ENCODE data around the gene EIF4G1. TPM values are rescaled to one million over a fixed set of nuclear protein-coding genes. Genes with fewer than 3 reads are reported as not detected.

EIF4G1 gene
- total RNA-seq, 1 experiment from 2014 or later: 496 TPM

- Histone ChIP-seq H3K4me3 (replicated peaks in 1 of 2; ENCODE audit: low read depth in 1 of 2, low read length in 2 of 2) (no peak overlapping the region), H3K27ac (ENCODE audit: low read depth, low read length) (no peak overlapping the region), H3K4me1 (ENCODE audit: control insufficient read depth in 1 of 2, insufficient read depth in 2 of 2, low read length in 2 of 2) (peaks cover 5 to 23% of the 10 kb centered on the region in 2 experiments; a peak in 3 of 4 replicates), H4K20me1 (ENCODE audit: insufficient read depth) (peaks cover 5% of the 10 kb centered on the region; the same call in 1 of the 2 replicates), H3K9me2 (ENCODE audit: insufficient read depth) (no peaks in the 10 kb centered on the region), H3K79me2 (ENCODE audit: insufficient read depth, low read length) (no peaks in the 10 kb centered on the region), H3K9ac (ENCODE audit: low read length) (no peak overlapping the region), H3K9me3 (ENCODE audit: control insufficient read depth in 1 of 2, insufficient read depth in 1 of 2, low read depth in 1 of 2, low read length in 2 of 2) (no peaks in the 10 kb centered on the region), H3K4me2 (ENCODE audit: low read length) (no peak overlapping the region), H3K27me3 (ENCODE audit: insufficient read depth, low read length) (no peaks in the 10 kb centered on the region), H3K36me3 (ENCODE audit: control insufficient read depth in 1 of 2, insufficient read depth in 2 of 2, low read length in 2 of 2) (peaks cover 11 to 20% of the 10 kb centered on the region in 2 experiments; a peak in 3 of 4 replicates), H2AFZ (ENCODE audit: low read depth, low read length, poor library complexity, severe bottlenecking) (no peak overlapping the region)
- BruUV-seq (replicated peaks): no TSS peak
- ATAC-seq (no peak), DNase-seq (ENCODE audit: low read depth, low spot score) (no peak)
- intact Hi-C loops (cut with micrococcal nuclease): loop anchor here (10.0 kb wide), 2 partner anchors 142 to 402 kb away; no protein-coding TSS in a partner anchor
- POLR2A ChIA-PET: interaction anchor here (0.6 to 1.6 kb wide), 5 partner anchors 10 to 171 kb away, joined by 3 to 13 read pairs (median 5); no protein-coding TSS in a partner anchor
- RAD21 ChIA-PET (ENCODE audit: low non-redundant PET in 1 of 2, low total read pairs in 2 of 2, uncharacterized antibody in 2 of 2, unreplicated experiment in 2 of 2): interaction anchor here (0.6 to 2.2 kb wide), 8 partner anchors 10 to 189 kb away, joined by 3 to 19 read pairs (median 7); partner anchors contain the start of gene EPHB3 (in 1 of the 2)
- TF ChIP-seq TCF7L2 (IDR thresholded peaks at IDR 0.05; ENCODE audit: borderline replicate concordance, extremely low read depth, insufficient read depth, insufficient read length) (no peak), EGR1 (IDR thresholded peaks at IDR 0.05; ENCODE audit: low read depth) (no peak), RAD21 (IDR thresholded peaks at IDR 0.05; ENCODE audit: low read depth) (no peak), CEBPB (IDR thresholded peaks at IDR 0.05; ENCODE audit: low read depth) (no peak), ATF3 (IDR thresholded peaks at IDR 0.05) (no peak), SP1 (IDR thresholded peaks at IDR 0.05; ENCODE audit: low read depth) (no peak), YY1 (IDR thresholded peaks at IDR 0.05; ENCODE audit: extremely low read depth, insufficient replicate concordance, low read depth, low read length) (no peak), FOSL1 (IDR thresholded peaks at IDR 0.05; ENCODE audit: low read depth) (no peak), JUND (IDR thresholded peaks at IDR 0.05) (no peak), ELF1 (IDR thresholded peaks at IDR 0.05; ENCODE audit: borderline replicate concordance, low read depth) (no peak), EZH2 (IDR thresholded peaks at IDR 0.05) (no peak), SRF (IDR thresholded peaks at IDR 0.05; ENCODE audit: low read depth) (no peak), CBX3 (IDR thresholded peaks at IDR 0.05; ENCODE audit: low read depth) (no peak), CTCF (IDR thresholded peaks at IDR 0.05 in 2 of 3, conservative IDR thresholded peaks at IDR 0.05 in 1 of 3; ENCODE audit: borderline replicate concordance in 1 of 3, insufficient read depth in 1 of 3, low read depth in 2 of 3, low read length in 2 of 3) (no peak), POLR2A (IDR thresholded peaks at IDR 0.05; ENCODE audit: borderline replicate concordance, extremely low read depth, insufficient read depth, insufficient read length) (no peak)
- CTCF ChIA-PET: interaction anchor here (0.6 to 6.1 kb wide), 16 partner anchors 10 to 477 kb away, joined by 3 to 152 read pairs (median 6); no protein-coding TSS in a partner anchor
Observed at GRCh38 chr3:184372296-184372821, 58.0 kb downstream of the EIF4G1 start.

Measured in HCT116 (cell line).